HCT116 (cell line): ENCODE data around the gene MLLT6. TPM values are rescaled to one million over a fixed set of nuclear protein-coding genes. Genes with fewer than 3 reads are reported as not detected.

Source experiments
- ATAC-seq: fragments of 200-7000 bp; cut with Tn5 transposase; 2 replicates; pipeline ENCODE4 v1.9.1; 2020; ENCODE audit warnings: mild to moderate bottlenecking, moderate library complexity
- BruUV-seq: library from RNA; stranded (reverse); fragments of 400-500 nt; replicated peaks from 2 replicates; lab custom pipeline; 2021; lab: Mats Ljungman, UMichigan
- CTCF ChIA-PET: fragments of 300-600 bp; sonication (Branson Sonifier 250); formaldehyde crosslinking; loops from one replicate; lab custom pipeline; 2021; ENCODE audit warnings: antibody characterized with exemption; lab: Charles Lee
- POLR2A ChIA-PET: fragments of 300-600, 350-600 bp; sonication (Branson Sonifier 250); formaldehyde crosslinking; loops from one replicate; lab custom pipeline; 2021; ENCODE audit warnings: antibody characterized with exemption; lab: Charles Lee
- RAD21 ChIA-PET, 2 experiments: fragments of 300-600 bp; sonication (Branson Sonifier 250); formaldehyde crosslinking; loops; one replicate each; lab custom pipeline; 2023; ENCODE audit warnings: low total read pairs in 2 of 2; ENCODE audit not compliant: uncharacterized antibody in 2 of 2, unreplicated experiment in 2 of 2, low non-redundant PET in 1 of 2; lab: Charles Lee
- DNase-seq: peaks from one replicate; pipeline ENCODE4 v3.0.0-alpha.2; 2010; ENCODE audit warnings: low read depth, low spot score
- H2AFZ ChIP-seq: fragments of 200-600 bp; shearing (Covaris generic), sonication (generic); 2 replicates; pipeline ENCODE4 v1.6.1; 2017; ENCODE audit warnings: low read depth, mixed run types, mixed read lengths, antibody characterized with exemption, low read length; ENCODE audit not compliant: poor library complexity, severe bottlenecking
- H3K27ac ChIP-seq: 2 replicates; pipeline ENCODE4 v1.5.1; 2012; ENCODE audit warnings: low read depth, low read length
- H3K27me3 ChIP-seq: fragments of 200-600 bp; sonication (generic); 2 replicates; pipeline ENCODE4 v1.6.1; 2016; ENCODE audit warnings: mixed run types, low read length, mixed read lengths; ENCODE audit not compliant: insufficient read depth
- H3K36me3 ChIP-seq, 2 experiments: fragments of 200-500 bp in 1 of 2; fragments of 200-600 bp in 1 of 2; sonication (Bioruptor generic) in 1 of 2; sonication (generic) in 1 of 2; 2 replicates each; pipeline versions ENCODE4 v1.5.1 to v1.6.1; 2014 to 2016; ENCODE audit warnings: low read length in 2 of 2, inconsistent platforms in 1 of 2, mixed read lengths in 1 of 2, mixed run types in 1 of 2; ENCODE audit not compliant: insufficient read depth in 2 of 2, control insufficient read depth in 1 of 2
- H3K4me1 ChIP-seq, 2 experiments: fragments of 200-600 bp in 1 of 2; sonication (generic) in 1 of 2; 2 replicates each; pipeline versions ENCODE4 v1.5.1 to v1.6.1; 2012 to 2017; ENCODE audit warnings: low read length in 2 of 2, inconsistent platforms in 1 of 2, mild to moderate bottlenecking in 1 of 2, mixed read lengths in 1 of 2, mixed run types in 1 of 2, moderate library complexity in 1 of 2; ENCODE audit not compliant: insufficient read depth in 2 of 2, control insufficient read depth in 1 of 2
- H3K4me2 ChIP-seq: fragments of 200-600 bp; sonication (generic); 2 replicates; pipeline ENCODE4 v1.6.1; 2017; ENCODE audit warnings: mixed run types, low read length, mixed read lengths
- H3K4me3 ChIP-seq, 2 experiments: fragments of 200-600 bp in 1 of 2; sonication (generic) in 1 of 2; replicated peaks in 1 of 2; 2 replicates each; pipeline ENCODE4 v1.5.1; 2011 to 2016; ENCODE audit warnings: low read length in 2 of 2, control low read depth in 1 of 2, low read depth in 1 of 2, mild to moderate bottlenecking in 1 of 2, mixed read lengths in 1 of 2, mixed run types in 1 of 2
- H3K79me2 ChIP-seq: fragments of 200-600 bp; sonication (generic); 2 replicates; pipeline ENCODE4 v1.6.1; 2017; ENCODE audit warnings: mild to moderate bottlenecking, mixed run types, low read length, moderate library complexity, mixed read lengths; ENCODE audit not compliant: insufficient read depth
- H3K9ac ChIP-seq: fragments of 200-600 bp; sonication (generic); 2 replicates; pipeline ENCODE4 v1.6.1; 2016; ENCODE audit warnings: low read length, mixed read lengths
- H3K9me2 ChIP-seq: fragments of 200-600 bp; sonication (generic), shearing (Covaris generic); 2 replicates; pipeline ENCODE4 v1.6.1; 2017; ENCODE audit warnings: mixed run types, mild to moderate bottlenecking, moderate library complexity; ENCODE audit not compliant: insufficient read depth
- H3K9me3 ChIP-seq, 2 experiments: fragments of 200-500 bp in 1 of 2; fragments of 200-600 bp in 1 of 2; sonication (Bioruptor generic) in 1 of 2; sonication (generic) in 1 of 2; 2 replicates each; pipeline ENCODE4 v1.6.1; 2014 to 2017; ENCODE audit warnings: low read length in 2 of 2, mixed read lengths in 2 of 2, inconsistent platforms in 1 of 2, low read depth in 1 of 2, mild to moderate bottlenecking in 1 of 2, mixed run types in 1 of 2, moderate library complexity in 1 of 2; ENCODE audit not compliant: control insufficient read depth in 1 of 2, insufficient read depth in 1 of 2
- H4K20me1 ChIP-seq: fragments of 200-600 bp; sonication (generic), shearing (Covaris generic); 2 replicates; pipeline ENCODE4 v1.6.1; 2017; ENCODE audit warnings: mixed run types, mild to moderate bottlenecking, moderate library complexity; ENCODE audit not compliant: insufficient read depth
- ELF1 ChIP-seq: IDR thresholded peaks from 2 replicates; pipeline ENCODE4 v1.6.1; 2012; ENCODE audit warnings: low read depth, borderline replicate concordance
- FOSL1 ChIP-seq: IDR thresholded peaks from 2 replicates; pipeline ENCODE4 v1.6.1; 2012; ENCODE audit warnings: low read depth
- JUND ChIP-seq: IDR thresholded peaks from 2 replicates; pipeline ENCODE4 v1.6.1; 2012
- SIN3A ChIP-seq: IDR thresholded peaks from 2 replicates; pipeline ENCODE4 v1.6.1; 2012; ENCODE audit warnings: low read depth
- SP1 ChIP-seq: IDR thresholded peaks from 2 replicates; pipeline ENCODE4 v1.6.1; 2012; ENCODE audit warnings: low read depth
- ZNF274 ChIP-seq: fragments of 200-500 bp; sonication (Bioruptor generic); IDR thresholded peaks from 2 replicates; pipeline ENCODE4 v1.6.1; 2014; ENCODE audit warnings: mild to moderate bottlenecking, low read depth, low read length, inconsistent platforms
- intact Hi-C: fragments of 100-400 bp; cut with micrococcal nuclease; formaldehyde crosslinking; loops from 2 replicates; pipeline ENCODE4 v1.10.0; 2022
- total RNA-seq: library from RNA; stranded (reverse); gene quantifications from one replicate; pipeline ENCODE4 v1.2.1, GENCODE V29; 2021; ENCODE audit not compliant: unreplicated experiment
- TF ChIP-seq, protein P1 (sequence below), 3 experiments: fragments of 200-600 bp in 1 of 3; sonication (generic) in 1 of 3; IDR thresholded peaks in 2 of 3; conservative IDR thresholded peaks in 1 of 3; 2 replicates each; pipeline ENCODE4 v1.5.1; 2012 to 2017; ENCODE audit warnings: low read depth in 2 of 3, low read length in 2 of 3, antibody characterized with exemption in 1 of 3, borderline replicate concordance in 1 of 3, control low read depth in 1 of 3, mild to moderate bottlenecking in 1 of 3, mixed read lengths in 1 of 3, mixed run types in 1 of 3, moderate library complexity in 1 of 3; ENCODE audit not compliant: insufficient read depth in 1 of 3

The MLLT6 gene
- total RNA-seq, 1 experiment from 2014 or later: 110 TPM

DNA sequence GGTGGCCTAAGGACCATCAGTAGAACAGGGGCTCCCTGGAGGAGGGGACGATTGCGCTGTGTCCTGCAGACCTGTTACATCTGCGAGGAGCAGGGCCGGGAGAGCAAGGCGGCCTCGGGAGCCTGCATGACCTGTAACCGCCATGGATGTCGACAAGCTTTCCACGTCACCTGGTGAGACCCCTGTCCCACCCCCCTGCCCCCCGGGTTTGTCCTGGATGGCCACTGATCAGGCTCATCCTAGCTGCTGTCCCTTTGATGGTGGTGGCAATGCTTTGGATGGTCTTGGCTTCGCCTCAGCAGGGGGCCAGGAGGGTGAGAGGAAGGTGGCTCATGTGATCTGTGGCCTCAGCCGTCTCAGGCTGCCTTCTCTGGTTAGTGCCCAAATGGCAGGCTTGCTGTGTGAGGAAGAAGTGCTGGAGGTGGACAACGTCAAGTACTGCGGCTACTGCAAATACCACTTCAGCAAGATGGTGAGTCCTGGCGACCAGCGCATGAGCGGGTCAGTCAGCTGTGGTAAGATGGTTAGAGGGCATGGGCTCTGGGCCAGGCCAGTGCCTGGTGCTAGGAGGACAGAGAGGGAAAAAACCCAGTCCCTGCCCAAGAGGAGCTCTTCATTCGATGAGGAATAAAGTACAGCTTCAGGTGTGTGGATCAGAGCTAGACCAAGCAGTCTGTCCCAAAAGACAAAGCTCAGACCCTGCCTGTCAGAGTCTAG is 4.2 kb downstream of the MLLT6 start:
- Histone ChIP-seq H3K9ac (no peak overlapping the region), H3K9me3 (no peaks in the 10 kb centered on the region), H3K79me2 (peaks cover 43% of the 10 kb centered on the region), H3K4me2 (no peak overlapping the region), H3K27me3 (no peaks in the 10 kb centered on the region), H3K4me3 (no peak overlapping the region), H3K9me2 (no peaks in the 10 kb centered on the region), H3K27ac (no peak overlapping the region), H4K20me1 (no peaks in the 10 kb centered on the region), H2AFZ (no peak overlapping the region), H3K36me3 (peaks cover 20 to 46% of the 10 kb centered on the region in 2 experiments; a peak in 3 of 4 replicates), H3K4me1 (peaks cover 8 to 20% of the 10 kb centered on the region in 2 experiments; a peak in 3 of 4 replicates)
- no peak for DNase-seq
- TF ChIP-seq SP1 (no peak), FOSL1 (no peak), ZNF274 (no peak), JUND (no peak), ELF1 (no peak), SIN3A (no peak)
- TF ChIP-seq, protein P1, sequence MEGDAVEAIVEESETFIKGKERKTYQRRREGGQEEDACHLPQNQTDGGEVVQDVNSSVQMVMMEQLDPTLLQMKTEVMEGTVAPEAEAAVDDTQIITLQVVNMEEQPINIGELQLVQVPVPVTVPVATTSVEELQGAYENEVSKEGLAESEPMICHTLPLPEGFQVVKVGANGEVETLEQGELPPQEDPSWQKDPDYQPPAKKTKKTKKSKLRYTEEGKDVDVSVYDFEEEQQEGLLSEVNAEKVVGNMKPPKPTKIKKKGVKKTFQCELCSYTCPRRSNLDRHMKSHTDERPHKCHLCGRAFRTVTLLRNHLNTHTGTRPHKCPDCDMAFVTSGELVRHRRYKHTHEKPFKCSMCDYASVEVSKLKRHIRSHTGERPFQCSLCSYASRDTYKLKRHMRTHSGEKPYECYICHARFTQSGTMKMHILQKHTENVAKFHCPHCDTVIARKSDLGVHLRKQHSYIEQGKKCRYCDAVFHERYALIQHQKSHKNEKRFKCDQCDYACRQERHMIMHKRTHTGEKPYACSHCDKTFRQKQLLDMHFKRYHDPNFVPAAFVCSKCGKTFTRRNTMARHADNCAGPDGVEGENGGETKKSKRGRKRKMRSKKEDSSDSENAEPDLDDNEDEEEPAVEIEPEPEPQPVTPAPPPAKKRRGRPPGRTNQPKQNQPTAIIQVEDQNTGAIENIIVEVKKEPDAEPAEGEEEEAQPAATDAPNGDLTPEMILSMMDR (IDR thresholded peaks at IDR 0.05 in 2 of 3, conservative IDR thresholded peaks at IDR 0.05 in 1 of 3; ENCODE audit: borderline replicate concordance in 1 of 3, insufficient read depth in 1 of 3, low read depth in 2 of 3, low read length in 2 of 3): no peak
- intact Hi-C loops: no loop called here
- ATAC-seq: no peak
- ChIA-PET POLR2A (no interaction called here), CTCF (no interaction called here), RAD21 (no interaction called here)
- BruUV-seq: no TSS peak
